Measurements from ENCODE around the gene KCNQ1. TPM values are rescaled to one million over a fixed set of nuclear protein-coding genes. Genes with fewer than 3 reads are reported as not detected.

Gene KCNQ1
- total RNA-seq, 5 donors from 2014 or later (not counting 1 experiment from before 2014, with no cell fraction given) = 20.9 to 32.9 (median 24.0) TPM

DNA sequence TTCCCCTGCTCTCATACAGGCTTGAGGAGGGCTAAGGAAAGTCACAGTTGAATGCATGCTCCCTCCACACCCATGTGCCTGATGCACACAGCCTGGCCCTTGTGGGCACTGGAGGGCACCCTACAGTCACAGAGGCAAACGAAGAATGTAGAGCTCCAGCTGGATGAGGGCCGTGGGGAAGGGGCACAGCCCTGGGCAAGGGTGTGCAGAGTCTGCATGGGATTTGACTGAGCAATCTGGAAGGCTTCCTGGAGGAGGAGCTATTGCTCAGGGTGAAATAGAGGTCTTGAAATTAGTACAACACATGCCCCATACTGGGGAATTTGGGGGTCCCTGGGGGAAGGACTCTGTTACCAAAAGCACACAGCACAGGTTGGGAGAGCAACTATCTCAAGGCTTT lies 64.0 kb downstream of the KCNQ1 start:
- no peaks in the 10 kb centered on the region for H3K9me3 Mint-ChIP-seq
- DNase-seq (no peak), ATAC-seq (replicated peaks in 1 of 4) (no peak)
- no peaks in the 10 kb centered on the region for H3K27me3 Mint-ChIP-seq
- no peak overlapping the region for H3K4me3 Mint-ChIP-seq
- POLR2A ChIA-PET = no interaction called here
- Histone ChIP-seq H3K27me3 (replicated peaks in 1 of 2; ENCODE audit: control insufficient read depth in 2 of 2, extremely low read depth in 1 of 2, insufficient read depth in 2 of 2, low read length in 1 of 2) (no peaks in the 10 kb centered on the region), H3K9me3 (no peaks in the 10 kb centered on the region), H3K4me3 (ENCODE audit: control insufficient read depth in 1 of 2, extremely low read depth in 1 of 2, low read length in 1 of 2) (no peak overlapping the region), H3K36me3 (ENCODE audit: control insufficient read depth in 2 of 2, extremely low read depth in 1 of 2, insufficient read depth in 1 of 2, low read length in 1 of 2) (no peaks in the 10 kb centered on the region), H3K27ac (ENCODE audit: low read length) (no peak overlapping the region), H3K4me1 (ENCODE audit: control insufficient read depth in 1 of 2, extremely low read depth in 1 of 2, insufficient read depth in 2 of 2, low read length in 2 of 2) (peaks cover 0 to 2% of the 10 kb centered on the region in 2 experiments)
- H3K36me3 Mint-ChIP-seq = no peaks in the 10 kb centered on the region
- no peak overlapping the region for H3K27ac Mint-ChIP-seq
- 50% methylated on average over 1 of the region's 2 CpGs for WGBS (ENCODE audit: insufficient coverage)
- CTCF ChIA-PET = no interaction called here
- H3K4me1 Mint-ChIP-seq = peaks cover 12 to 41% (median 15%) of the 10 kb centered on the region in 3 donors

DNA sequence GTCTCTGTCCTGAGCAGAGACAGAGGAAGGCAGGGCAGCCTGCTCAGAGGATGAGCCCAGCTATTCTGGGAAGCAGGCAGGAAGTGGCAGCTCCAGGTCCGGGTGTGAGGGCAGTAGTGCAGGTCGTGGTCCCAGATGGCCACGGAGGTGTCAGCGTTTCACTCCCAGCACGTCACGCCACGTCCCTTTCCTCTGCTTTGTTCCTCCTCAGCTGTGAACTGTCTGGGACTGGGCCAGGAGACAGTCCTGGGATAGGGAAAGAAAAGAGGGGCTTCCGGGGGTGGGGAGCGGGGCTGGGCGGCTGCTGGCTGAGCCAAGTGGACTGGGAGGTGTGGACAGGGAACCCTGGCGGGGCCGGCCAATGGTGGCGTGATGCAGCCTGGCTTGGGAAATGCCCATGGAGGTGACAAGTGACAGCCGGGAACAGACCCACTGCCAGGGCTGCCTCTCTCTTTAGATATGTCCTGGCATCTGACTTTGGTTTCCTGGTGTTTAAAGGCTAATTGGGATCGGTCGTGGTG lies 64.7 kb downstream of the KCNQ1 start:
- POLR2A ChIA-PET = no interaction called here
- H3K36me3 Mint-ChIP-seq = no peaks in the 10 kb centered on the region
- H3K27me3 Mint-ChIP-seq = no peaks in the 10 kb centered on the region
- ATAC-seq (replicated peaks in 1 of 4) (no peak), DNase-seq (no peak)
- H3K27ac Mint-ChIP-seq = no peak overlapping the region
- Histone ChIP-seq H3K36me3 (ENCODE audit: control insufficient read depth in 2 of 2, extremely low read depth in 1 of 2, insufficient read depth in 1 of 2, low read length in 1 of 2) (no peaks in the 10 kb centered on the region), H3K4me3 (ENCODE audit: control insufficient read depth in 1 of 2, extremely low read depth in 1 of 2, low read length in 1 of 2) (no peak overlapping the region), H3K27me3 (replicated peaks in 1 of 2; ENCODE audit: control insufficient read depth in 2 of 2, extremely low read depth in 1 of 2, insufficient read depth in 2 of 2, low read length in 1 of 2) (no peaks in the 10 kb centered on the region), H3K27ac (ENCODE audit: low read length) (no peak overlapping the region), H3K4me1 (ENCODE audit: control insufficient read depth in 1 of 2, extremely low read depth in 1 of 2, insufficient read depth in 2 of 2, low read length in 2 of 2) (peaks cover 0 to 2% of the 10 kb centered on the region in 2 experiments), H3K9me3 (no peaks in the 10 kb centered on the region)
- H3K4me1 Mint-ChIP-seq = peaks cover 10 to 33% (median 15%) of the 10 kb centered on the region in 3 donors
- H3K4me3 Mint-ChIP-seq = no peak overlapping the region
- H3K9me3 Mint-ChIP-seq = no peaks in the 10 kb centered on the region
- 78% methylated on average over 16 of the region's 16 CpGs for WGBS (ENCODE audit: insufficient coverage)
- CTCF ChIA-PET = no interaction called here

DNA sequence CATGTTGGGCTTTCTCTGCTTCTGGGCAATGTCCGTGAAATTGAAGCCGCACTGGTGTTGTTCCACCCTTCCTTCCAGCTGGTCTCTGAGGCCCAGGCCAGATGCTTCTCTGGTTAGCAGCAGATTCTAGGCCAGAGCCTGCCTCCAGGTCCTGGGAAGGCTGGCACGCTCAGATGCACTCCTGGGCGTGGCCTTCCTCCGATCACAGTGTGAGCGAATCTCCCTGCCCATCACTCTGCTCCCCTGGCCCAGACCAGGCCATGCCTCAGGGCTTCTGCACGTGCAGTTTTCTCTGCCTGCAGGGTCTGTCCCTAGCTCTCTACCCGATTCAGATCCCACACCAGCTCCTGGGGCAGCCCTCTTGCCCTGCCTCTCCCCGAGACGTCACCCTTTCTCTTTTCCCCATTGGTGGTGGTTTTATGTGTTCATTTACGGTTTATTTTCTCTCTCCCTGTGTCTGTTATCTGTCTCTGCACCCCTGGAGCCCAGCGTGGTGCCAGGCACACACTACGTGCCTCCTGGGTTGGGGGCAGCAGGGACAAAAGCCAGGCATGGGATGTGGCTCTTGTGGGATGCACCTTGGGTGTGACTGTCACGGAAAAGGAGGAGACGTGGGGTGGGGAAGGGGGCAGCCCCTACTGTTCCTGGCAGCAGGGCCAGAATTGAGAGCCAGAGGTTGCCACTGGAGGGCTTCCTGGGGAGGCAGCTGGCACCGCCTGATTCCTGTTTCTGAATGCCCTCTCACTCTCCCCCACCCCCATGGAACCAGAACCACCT lies 66.0 kb downstream of the KCNQ1 start:
- Mint-ChIP-seq H3K27me3 (no peaks in the 10 kb centered on the region), H3K4me3 (no peak overlapping the region), H3K36me3 (no peaks in the 10 kb centered on the region), H3K27ac (no peak overlapping the region), H3K9me3 (no peaks in the 10 kb centered on the region), H3K4me1 (peaks cover 10 to 25% (median 15%) of the 10 kb centered on the region in 3 donors)
- H3K4me1 ChIP-seq (ENCODE audit: control insufficient read depth in 1 of 2, extremely low read depth in 1 of 2, insufficient read depth in 2 of 2, low read length in 2 of 2) = peaks cover 0 to 2% of the 10 kb centered on the region in 2 experiments
- ChIA-PET POLR2A (no interaction called here), CTCF (no interaction called here)
- H3K27me3 ChIP-seq (replicated peaks in 1 of 2; ENCODE audit: control insufficient read depth in 2 of 2, extremely low read depth in 1 of 2, insufficient read depth in 2 of 2, low read length in 1 of 2) = no peaks in the 10 kb centered on the region
- H3K36me3 ChIP-seq (ENCODE audit: control insufficient read depth in 2 of 2, extremely low read depth in 1 of 2, insufficient read depth in 1 of 2, low read length in 1 of 2) = no peaks in the 10 kb centered on the region
- no peak overlapping the region for H3K27ac ChIP-seq (ENCODE audit: low read length)
- no peak overlapping the region for H3K4me3 ChIP-seq (ENCODE audit: control insufficient read depth in 1 of 2, extremely low read depth in 1 of 2, low read length in 1 of 2)
- DNase-seq (peak in 1 of 35 experiments; percentile 4), ATAC-seq (replicated peaks in 1 of 4) (no peak)
- no peaks in the 10 kb centered on the region for H3K9me3 ChIP-seq
- WGBS (ENCODE audit: insufficient coverage) = 94% methylated on average over 9 of the region's 16 CpGs

DNA sequence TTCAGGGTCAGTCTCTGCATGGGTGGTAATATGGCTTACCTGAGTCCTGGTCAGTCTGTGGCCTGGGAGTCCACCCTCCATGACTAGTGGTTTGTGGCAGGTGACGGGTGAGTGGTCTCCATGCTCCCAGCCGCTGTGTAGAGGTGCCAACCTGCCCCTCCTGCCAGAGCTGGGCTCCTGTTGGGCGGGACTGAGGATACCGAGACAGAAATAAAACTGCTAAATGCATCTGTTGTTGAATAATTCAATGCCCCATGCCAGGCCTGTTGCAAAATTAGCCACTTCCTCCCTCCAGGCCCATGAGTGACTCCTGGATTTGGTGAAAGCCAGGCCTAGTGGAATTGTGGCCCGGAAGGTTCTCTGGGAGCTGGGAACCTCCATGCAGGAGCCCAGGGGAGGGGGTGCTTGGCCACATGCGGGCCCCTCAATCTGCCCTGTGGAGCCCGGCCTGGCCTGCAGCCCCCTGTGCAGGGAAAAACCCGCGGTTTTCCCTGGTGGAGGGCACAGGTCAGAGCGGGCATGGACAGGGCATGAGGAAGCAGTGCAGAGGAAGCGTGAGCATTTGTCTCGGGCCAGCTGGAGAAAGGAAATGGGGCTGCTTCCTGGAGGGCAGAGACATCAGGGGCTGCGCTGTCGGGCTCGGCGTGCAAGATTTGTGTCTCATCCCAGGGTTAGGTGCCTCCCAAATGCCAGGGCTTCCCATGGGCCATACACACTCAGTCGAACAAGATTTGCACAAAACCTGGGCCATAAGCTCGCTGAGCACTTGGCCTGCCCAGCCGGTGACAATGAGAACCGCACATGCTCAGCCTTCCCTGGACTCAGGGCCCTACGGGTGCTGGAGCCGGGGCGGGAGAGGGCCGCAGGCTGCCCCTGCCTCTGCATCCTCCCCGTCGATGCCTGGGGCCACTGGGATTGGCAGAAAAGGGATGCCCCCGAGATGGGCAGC lies 66.9 kb downstream of the KCNQ1 start:
- peaks cover 0 to 2% of the 10 kb centered on the region in 2 experiments for H3K4me1 ChIP-seq (ENCODE audit: control insufficient read depth in 1 of 2, extremely low read depth in 1 of 2, insufficient read depth in 2 of 2, low read length in 2 of 2)
- POLR2A ChIA-PET = no interaction called here
- peak in 1 of 35 experiments; percentile 20 for DNase-seq
- CTCF ChIA-PET = no interaction called here
- Mint-ChIP-seq H3K9me3 (no peaks in the 10 kb centered on the region), H3K4me3 (no peak overlapping the region), H3K27ac (no peak overlapping the region), H3K27me3 (no peaks in the 10 kb centered on the region), H3K36me3 (no peaks in the 10 kb centered on the region), H3K4me1 (peaks cover 10 to 24% (median 15%) of the 10 kb centered on the region in 3 donors)
- H3K27me3 ChIP-seq (replicated peaks in 1 of 2; ENCODE audit: control insufficient read depth in 2 of 2, extremely low read depth in 1 of 2, insufficient read depth in 2 of 2, low read length in 1 of 2) = no peaks in the 10 kb centered on the region
- H3K27ac ChIP-seq (ENCODE audit: low read length) = no peak overlapping the region
- H3K36me3 ChIP-seq (ENCODE audit: control insufficient read depth in 2 of 2, extremely low read depth in 1 of 2, insufficient read depth in 1 of 2, low read length in 1 of 2) = no peaks in the 10 kb centered on the region
- WGBS (ENCODE audit: insufficient coverage) = 81% methylated on average over 25 of the region's 27 CpGs
- ATAC-seq (replicated peaks in 1 of 4) = no peak
- H3K9me3 ChIP-seq = no peaks in the 10 kb centered on the region
- no peak overlapping the region for H3K4me3 ChIP-seq (ENCODE audit: control insufficient read depth in 1 of 2, extremely low read depth in 1 of 2, low read length in 1 of 2)

DNA sequence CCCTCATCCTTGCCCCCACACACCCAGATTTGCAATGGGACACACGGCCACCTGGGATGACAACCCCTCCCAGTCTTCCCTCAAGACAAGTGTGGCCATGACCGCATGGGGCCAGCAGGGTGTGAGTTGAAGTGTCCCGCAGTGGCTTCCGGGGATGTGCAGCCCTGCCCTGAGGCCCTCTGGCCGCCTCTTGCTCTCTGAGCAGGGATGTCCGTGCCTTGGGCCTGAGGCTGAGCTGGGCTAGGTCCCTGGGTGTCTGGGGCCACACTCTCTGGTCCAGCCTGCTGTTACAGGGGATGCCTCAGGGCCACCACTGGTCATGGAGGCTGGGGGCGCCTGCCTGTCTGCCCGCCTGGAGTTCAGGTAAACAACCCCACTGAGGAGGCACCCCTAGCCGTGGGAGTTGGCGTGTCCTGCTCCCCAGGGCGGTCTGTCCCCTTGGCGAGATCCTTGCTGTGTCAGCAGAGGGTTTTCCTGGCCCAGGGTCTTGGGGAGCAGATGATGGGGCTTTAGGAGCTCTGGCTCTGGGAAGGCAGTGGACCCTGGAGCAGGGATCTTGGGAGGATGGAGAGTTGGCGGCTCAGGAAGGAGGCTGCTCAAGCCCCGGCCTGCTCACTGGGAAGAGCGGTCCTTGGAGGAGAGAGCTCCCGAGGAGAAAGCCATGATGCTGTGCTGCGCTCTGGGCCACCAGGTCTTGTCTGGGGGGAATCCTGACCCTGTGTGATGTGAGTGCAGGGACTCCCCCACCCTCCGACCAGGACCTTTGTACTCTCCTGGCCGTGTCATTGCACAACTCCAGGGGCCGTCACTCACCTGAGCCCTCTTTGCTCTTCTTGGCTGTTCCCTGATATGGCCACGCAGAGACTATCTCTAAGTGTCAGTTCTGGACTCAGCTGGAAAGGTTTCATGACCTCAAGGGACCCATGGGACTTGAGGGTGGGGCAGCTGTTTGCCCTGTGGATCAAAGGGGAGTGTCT lies 67.9 kb downstream of the KCNQ1 start:
- ATAC-seq (replicated peaks in 1 of 4) (no peak), DNase-seq (peak in 2 of 35 experiments; percentile 3 to 21)
- Histone ChIP-seq H3K4me1 (ENCODE audit: control insufficient read depth in 1 of 2, extremely low read depth in 1 of 2, insufficient read depth in 2 of 2, low read length in 2 of 2) (peaks cover 0 to 2% of the 10 kb centered on the region in 2 experiments), H3K9me3 (no peaks in the 10 kb centered on the region), H3K27me3 (replicated peaks in 1 of 2; ENCODE audit: control insufficient read depth in 2 of 2, extremely low read depth in 1 of 2, insufficient read depth in 2 of 2, low read length in 1 of 2) (no peaks in the 10 kb centered on the region), H3K4me3 (ENCODE audit: control insufficient read depth in 1 of 2, extremely low read depth in 1 of 2, low read length in 1 of 2) (no peak overlapping the region), H3K36me3 (ENCODE audit: control insufficient read depth in 2 of 2, extremely low read depth in 1 of 2, insufficient read depth in 1 of 2, low read length in 1 of 2) (no peaks in the 10 kb centered on the region), H3K27ac (ENCODE audit: low read length) (no peak overlapping the region)
- Mint-ChIP-seq H3K36me3 (no peaks in the 10 kb centered on the region), H3K4me3 (no peak overlapping the region), H3K27ac (no peak overlapping the region), H3K4me1 (peaks cover 2 to 13% (median 9%) of the 10 kb centered on the region in 3 donors), H3K9me3 (no peaks in the 10 kb centered on the region), H3K27me3 (no peaks in the 10 kb centered on the region)
- CTCF ChIA-PET = no interaction called here
- 85% methylated on average over 17 of the region's 21 CpGs for WGBS (ENCODE audit: insufficient coverage)
- POLR2A ChIA-PET = no interaction called here

Data from T-cell (primary cell).